Activated naive CD8-positive, alpha-beta T cell treated with anti-CD3 and anti-CD28 coated beads for 36 hours (primary cell): ENCODE data around the gene HSPB2. TPM values are rescaled to one million over a fixed set of nuclear protein-coding genes. Genes with fewer than 3 reads are reported as not detected.

Experiments used
- DNase-seq: peaks from one replicate; pipeline ENCODE4 v3.0.0; 2021
- H3K27ac Mint-ChIP-seq: one replicate; pipeline ENCODE4 v1.8.0; 2022; ENCODE audit warnings: mild to moderate bottlenecking, moderate library complexity, mixed read lengths
- H3K27me3 Mint-ChIP-seq: one replicate; pipeline ENCODE4 v1.8.0; 2022; ENCODE audit warnings: mild to moderate bottlenecking, mixed read lengths
- H3K36me3 Mint-ChIP-seq: one replicate; pipeline ENCODE4 v1.8.0; 2021; ENCODE audit warnings: mild to moderate bottlenecking, mixed read lengths
- H3K4me1 Mint-ChIP-seq: one replicate; pipeline ENCODE4 v1.8.0; 2021; ENCODE audit warnings: mixed read lengths
- H3K4me3 Mint-ChIP-seq: one replicate; pipeline ENCODE4 v1.8.0; 2022; ENCODE audit warnings: mild to moderate bottlenecking, moderate library complexity, mixed read lengths
- H3K9me3 Mint-ChIP-seq: one replicate; pipeline ENCODE4 v1.8.0; 2022; ENCODE audit warnings: mixed read lengths
- total RNA-seq, 2 experiments: library from RNA; stranded (reverse); gene quantifications; one replicate each; pipeline ENCODE4 v1.2.3, GENCODE V29; 2021

Gene HSPB2
- total RNA-seq, 2 experiments from 2014 or later, result not detected

DNA sequence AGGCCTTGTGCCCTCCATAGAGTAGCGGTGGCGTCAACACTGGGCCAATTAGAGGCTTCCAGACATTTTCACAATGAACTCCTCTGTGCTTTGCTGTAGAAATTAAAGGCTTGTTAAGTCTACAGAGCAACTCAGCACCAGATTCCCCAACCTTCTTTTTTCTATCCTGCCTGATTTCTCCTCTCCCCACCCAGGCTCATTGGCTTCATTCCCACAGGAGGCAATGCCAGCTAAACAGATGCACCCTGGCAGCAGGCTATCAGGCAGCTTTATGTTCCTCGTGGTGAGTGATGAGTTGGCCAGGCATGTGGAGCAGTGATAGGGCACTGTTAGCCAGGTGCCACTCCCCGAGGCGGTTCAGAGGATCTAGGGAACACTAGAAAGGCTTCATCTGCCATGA is 29.4 kb downstream of the HSPB2 start:
- DNase-seq, result no peak
- Mint-ChIP-seq H3K36me3 (peaks cover 2% of the 10 kb centered on the region), H3K4me3 (no peak overlapping the region), H3K4me1 (peaks cover 36% of the 10 kb centered on the region), H3K27me3 (no peaks in the 10 kb centered on the region), H3K9me3 (no peaks in the 10 kb centered on the region), H3K27ac (no peak overlapping the region)

- H3K4me1 Mint-ChIP-seq, result peaks cover 30% of the 10 kb centered on the region
- no peak overlapping the region for H3K4me3 Mint-ChIP-seq
- H3K27me3 Mint-ChIP-seq, result no peaks in the 10 kb centered on the region
- H3K27ac Mint-ChIP-seq, result no peak overlapping the region
- no peaks in the 10 kb centered on the region for H3K9me3 Mint-ChIP-seq
- peaks cover 2% of the 10 kb centered on the region for H3K36me3 Mint-ChIP-seq
- no peak for DNase-seq
These were observed 30.3 kb downstream of the HSPB2 start for GRCh38 chr11:111942829-111943228.

GRCh38 chr11:111944139-111944538 is 31.6 kb downstream of the HSPB2 start:
- DNase-seq, result no peak
- H3K27ac Mint-ChIP-seq, result peak overlapping the region; percentile 4
- H3K27me3 Mint-ChIP-seq, result no peaks in the 10 kb centered on the region
- peaks cover 2% of the 10 kb centered on the region for H3K36me3 Mint-ChIP-seq
- H3K4me3 Mint-ChIP-seq, result no peak overlapping the region
- H3K4me1 Mint-ChIP-seq, result peaks cover 18% of the 10 kb centered on the region
- H3K9me3 Mint-ChIP-seq, result no peaks in the 10 kb centered on the region

GRCh38 chr11:111944651-111945051 is 32.1 kb downstream of the HSPB2 start:
- Mint-ChIP-seq H3K27me3 (no peaks in the 10 kb centered on the region), H3K9me3 (no peaks in the 10 kb centered on the region), H3K36me3 (peaks cover 2% of the 10 kb centered on the region), H3K4me3 (no peak overlapping the region), H3K4me1 (peaks cover 20% of the 10 kb centered on the region), H3K27ac (peak overlapping the region; percentile 73)
- DNase-seq, result no peak

- DNase-seq, result no peak
- Mint-ChIP-seq H3K4me1 (peaks cover 23% of the 10 kb centered on the region), H3K9me3 (no peaks in the 10 kb centered on the region), H3K27ac (peak overlapping the region; percentile 21), H3K4me3 (no peak overlapping the region), H3K36me3 (peaks cover 2% of the 10 kb centered on the region), H3K27me3 (no peaks in the 10 kb centered on the region)
These were observed 32.7 kb downstream of the HSPB2 start for GRCh38 chr11:111945198-111945597.

GRCh38 chr11:111946499-111946898 is 34.0 kb downstream of the HSPB2 start:
- peaks cover 23% of the 10 kb centered on the region for H3K4me1 Mint-ChIP-seq
- H3K27me3 Mint-ChIP-seq, result no peaks in the 10 kb centered on the region
- H3K36me3 Mint-ChIP-seq, result peaks cover 2% of the 10 kb centered on the region
- peaks cover under 1% of the 10 kb centered on the region for H3K9me3 Mint-ChIP-seq
- H3K27ac Mint-ChIP-seq, result no peak overlapping the region
- no peak overlapping the region for H3K4me3 Mint-ChIP-seq
- no peak for DNase-seq

DNA sequence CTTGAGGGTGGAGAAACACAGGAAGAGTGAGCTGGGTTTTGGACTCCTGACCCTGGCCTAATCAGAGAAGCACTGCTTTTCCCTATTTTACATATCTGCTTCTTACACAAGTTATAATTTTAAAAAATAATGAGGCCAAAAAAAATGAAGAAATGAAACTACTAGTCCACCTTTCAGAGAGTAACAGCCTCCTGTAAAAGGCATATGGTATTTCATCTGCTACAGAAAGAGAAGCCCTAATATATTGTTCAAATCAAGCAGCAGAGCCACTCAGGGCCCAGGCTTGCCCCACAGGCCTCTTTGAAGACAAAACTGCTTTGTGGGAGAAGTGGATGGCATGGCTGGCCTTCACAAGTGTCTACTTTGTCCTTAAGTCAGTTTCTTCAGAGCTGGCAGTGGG is 34.6 kb downstream of the HSPB2 start:
- Mint-ChIP-seq H3K4me1 (peaks cover 23% of the 10 kb centered on the region), H3K9me3 (peaks cover 3% of the 10 kb centered on the region), H3K36me3 (peaks cover 8% of the 10 kb centered on the region), H3K4me3 (no peak overlapping the region), H3K27me3 (no peaks in the 10 kb centered on the region), H3K27ac (no peak overlapping the region)
- DNase-seq, result no peak

- no peaks in the 10 kb centered on the region for H3K27me3 Mint-ChIP-seq
- H3K9me3 Mint-ChIP-seq, result peaks cover 3% of the 10 kb centered on the region
- H3K27ac Mint-ChIP-seq, result no peak overlapping the region
- H3K36me3 Mint-ChIP-seq, result peaks cover 7% of the 10 kb centered on the region
- DNase-seq, result no peak
- peaks cover 15% of the 10 kb centered on the region for H3K4me1 Mint-ChIP-seq
- H3K4me3 Mint-ChIP-seq, result no peak overlapping the region
These were observed 37.2 kb downstream of the HSPB2 start for GRCh38 chr11:111949519-111950426.

GRCh38 chr11:111951565-111951964 is 39.0 kb downstream of the HSPB2 start:
- Mint-ChIP-seq H3K4me1 (peaks cover 12% of the 10 kb centered on the region), H3K4me3 (no peak overlapping the region), H3K27me3 (no peaks in the 10 kb centered on the region), H3K27ac (no peak overlapping the region), H3K36me3 (peaks cover 6% of the 10 kb centered on the region), H3K9me3 (peaks cover 3% of the 10 kb centered on the region)
- DNase-seq, result no peak

DNA sequence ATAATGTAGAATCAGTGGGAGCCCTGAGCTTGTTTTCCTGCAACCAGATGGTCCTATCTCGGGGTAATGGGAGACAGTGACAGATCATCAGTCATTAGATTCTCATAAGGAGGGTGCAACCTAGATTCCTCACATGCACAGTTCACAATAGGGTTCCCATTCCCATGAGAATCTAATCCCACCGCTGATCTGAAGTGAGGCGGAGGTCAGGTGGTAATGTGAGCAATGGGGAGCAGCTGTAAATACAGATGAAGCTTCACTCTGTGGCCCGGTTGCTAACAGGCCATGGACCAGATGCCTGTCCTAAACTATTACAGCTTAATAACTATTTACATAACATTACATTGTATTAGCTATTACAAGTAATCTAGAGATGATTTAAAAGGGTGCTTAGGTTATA is 41.6 kb downstream of the HSPB2 start:
- no peak for DNase-seq
- H3K4me3 Mint-ChIP-seq, result no peak overlapping the region
- no peaks in the 10 kb centered on the region for H3K27me3 Mint-ChIP-seq
- H3K4me1 Mint-ChIP-seq, result peaks cover 11% of the 10 kb centered on the region
- H3K27ac Mint-ChIP-seq, result no peak overlapping the region
- H3K9me3 Mint-ChIP-seq, result peaks cover 3% of the 10 kb centered on the region
- H3K36me3 Mint-ChIP-seq, result peaks cover 6% of the 10 kb centered on the region

DNA sequence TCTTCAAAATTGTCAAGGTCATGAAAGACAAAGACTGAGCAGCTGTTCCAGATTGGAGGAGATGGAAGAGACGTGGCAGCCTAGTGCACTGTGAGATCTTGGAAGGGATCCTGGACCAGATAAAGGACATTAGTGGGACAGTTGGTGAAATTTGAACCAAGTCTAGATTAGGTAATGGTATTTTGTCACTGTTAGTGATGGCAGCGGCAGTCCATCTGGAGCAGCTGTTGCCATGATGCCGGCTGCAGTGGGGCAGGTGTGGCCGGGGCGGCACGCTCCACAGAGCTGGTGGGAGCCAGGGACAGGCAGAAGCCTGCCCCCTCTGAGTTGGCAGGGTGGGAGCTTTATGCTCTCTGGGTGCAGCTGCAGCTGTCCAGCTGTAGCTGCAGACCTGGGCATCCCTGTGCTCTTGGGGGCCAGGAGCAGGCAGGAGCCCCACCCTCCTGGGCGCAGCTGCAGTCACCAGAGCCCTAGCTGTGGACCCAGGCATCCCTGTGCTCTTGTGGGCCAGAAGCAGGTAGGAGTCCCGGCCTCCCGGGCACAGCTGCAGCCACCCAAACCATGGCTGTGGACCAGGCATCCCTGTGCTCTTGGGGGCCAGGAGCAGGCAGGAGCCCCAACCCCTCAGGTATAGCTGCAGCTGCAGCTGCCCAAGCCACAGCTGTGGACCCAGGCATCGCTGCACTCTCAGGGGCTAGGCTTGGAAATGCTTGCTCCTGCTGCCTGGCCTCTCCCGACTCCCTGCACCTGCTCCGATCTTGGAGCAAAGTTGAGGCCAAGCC is 45.3 kb downstream of the HSPB2 start:
- Mint-ChIP-seq H3K4me1 (peaks cover 2% of the 10 kb centered on the region), H3K9me3 (no peaks in the 10 kb centered on the region), H3K36me3 (no peaks in the 10 kb centered on the region), H3K27me3 (no peaks in the 10 kb centered on the region), H3K4me3 (no peak overlapping the region), H3K27ac (no peak overlapping the region)
- DNase-seq, result no peak

GRCh38 chr11:111960916-111961315 is 48.4 kb downstream of the HSPB2 start:
- no peak overlapping the region for H3K4me3 Mint-ChIP-seq

GRCh38 chr11:111961389-111962300 is 49.1 kb downstream of the HSPB2 start:
- Mint-ChIP-seq H3K4me1 (no peaks in the 10 kb centered on the region), H3K36me3 (peaks cover under 1% of the 10 kb centered on the region), H3K27ac (no peak overlapping the region), H3K9me3 (no peaks in the 10 kb centered on the region), H3K4me3 (no peak overlapping the region), H3K27me3 (no peaks in the 10 kb centered on the region)
- no peak for DNase-seq

More at GRCh38 chr11:111960916-111961315, 48.4 kb downstream of the HSPB2 start:
- H3K36me3 Mint-ChIP-seq, result no peaks in the 10 kb centered on the region
- no peak overlapping the region for H3K27ac Mint-ChIP-seq
- no peak for DNase-seq
- no peaks in the 10 kb centered on the region for H3K27me3 Mint-ChIP-seq
- H3K9me3 Mint-ChIP-seq, result no peaks in the 10 kb centered on the region
- H3K4me1 Mint-ChIP-seq, result peaks cover 2% of the 10 kb centered on the region
